Pancreas (tissue), 10 donors: ENCODE measurements around the gene ANGPTL2. TPM values are rescaled to one million over a fixed set of nuclear protein-coding genes. Genes with fewer than 3 reads are reported as not detected.

Experiments used
- ATAC-seq, 4 donors: fragments of 200-7000 bp; cut with Tn5 transposase; one replicate each; pipeline versions ENCODE4 v1.8.0 to v1.9.1; 2020; ENCODE audit warnings: mild to moderate bottlenecking in 4 of 4, moderate library complexity in 4 of 4
- DNase-seq, 6 donors: peaks; one replicate each; pipeline ENCODE4 v3.0.0-alpha.2; 2020
- FAIRE-seq: peaks from 2 replicates; lab custom pipeline; 2012; peaks lifted over from hg19 to GRCh38; lab: Jason Lieb, UNC
- H3K27ac ChIP-seq, 4 donors: fragments of 200-600 bp; sonication (generic); 1 replicate in 3 of 4; 2 replicates in 1 of 4; pipeline versions ENCODE4 v1.5.0 to v1.8.0; 2020
- H3K27me3 ChIP-seq, 4 donors: fragments of 200-600 bp; one replicate each; pipeline ENCODE4 v1.8.0; 2021
- H3K36me3 ChIP-seq, 3 donors: fragments of 200-600 bp; sonication (generic) in 1 of 3; one replicate each; pipeline versions ENCODE4 v1.5.0 to v1.8.0; 2020 to 2021
- H3K4me1 ChIP-seq, 3 donors: fragments of 200-600 bp; one replicate each; pipeline ENCODE4 v1.8.0; 2021
- H3K4me3 ChIP-seq, 4 donors: fragments of 200-600 bp; sonication (generic) in 2 of 4; one replicate each; pipeline versions ENCODE4 v1.5.0 to v1.8.0; 2020 to 2021
- H3K9me3 ChIP-seq, 4 donors: fragments of 200-600 bp; one replicate each; pipeline ENCODE4 v1.8.0; 2021
- CTCF ChIP-seq, 4 donors: fragments of 200-600 bp; sonication (generic) in 3 of 4; IDR thresholded peaks; one replicate each; pipeline versions ENCODE4 v1.5.0 to v1.8.0; 2021; ENCODE audit warnings: antibody characterized with exemption in 4 of 4
- WGBS, 2 donors: extraction: QIAGEN DNeasy Blood & Tissue Kit; methylation state at CpG; one replicate each; pipeline ENCODE4 v1.1.7; 2013; 5-methylcytosine and 5-hydroxymethylcytosine counted together
- intact Hi-C, 3 donors: fragments of 100-400 bp; cut with DNase I; formaldehyde crosslinking; loops; one replicate each; pipeline versions ENCODE4 v1.11.1 to v1.14.2; 2022
- polyA plus RNA-seq, 2 donors: library from polyadenylated mRNA; stranded (reverse); fragments of 200-250 nt; gene quantifications; one replicate each; pipeline ENCODE4 v1.2.3, GENCODE V29; 2013
- total RNA-seq, 6 donors: library from RNA; stranded (reverse); fragmentation: NEBNext Ultra II Directional in 4 of 6; extraction: Animal tissue kit (Norgen Biotek cat#: 25700) in 4 of 6; gene quantifications; one replicate each; pipeline versions ENCODE4 v1.2.1 to v1.2.4, GENCODE V29; 2021 to 2023
- donor health status: healthy with polysubstance abuse.
- donor health status: DM: no; HTN: no; CAD: no; lungs with moderate emphysema.
- donor health status: DM: no; HTN: no; CAD: no.
- donor health status: control.
- donor health status: control.
- donor health status: Bipolar disorder and iron deficiency.
- donor health status: DM: yes; HTN: yes; CAD: no.
- donor health status: DM: no; HTN: no; CAD: no.
- donor health status: DM: no; HTN: no; CAD: no.
- donor health status: DM: yes; HTN: yes; CAD: no.

The ANGPTL2 gene
- total and polyA plus RNA-seq, 8 donors, result 1.2 to 4.6 (median 2.3) TPM

DNA sequence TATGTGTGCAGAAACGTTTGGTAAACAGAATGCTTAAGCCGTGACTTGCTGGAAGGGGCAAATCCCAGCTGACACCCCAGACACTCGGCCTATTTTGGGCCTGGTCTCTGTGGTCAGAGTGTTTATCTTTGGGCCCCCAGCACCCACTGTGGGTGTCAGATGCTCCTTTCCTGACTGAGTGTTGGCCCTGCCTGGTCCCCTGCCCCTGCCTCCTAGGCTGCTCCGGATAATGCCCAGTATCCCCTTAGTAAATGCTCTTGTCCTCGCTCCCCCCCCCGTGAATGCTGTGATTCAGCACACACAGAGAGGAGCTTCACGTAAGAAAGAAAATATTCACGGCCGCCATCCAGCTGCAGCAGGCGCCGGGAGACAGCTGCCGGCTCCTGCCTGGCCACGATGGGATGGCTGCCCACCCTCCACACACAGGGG is 11.3 kb upstream of the ANGPTL2 start:
- no peak for TF ChIP-seq CTCF (IDR thresholded peaks at IDR 0.05)
- ATAC-seq (peak in 3 of 4 donors; percentile 31 to 41 (median 41)), DNase-seq (no peak), FAIRE-seq (no peak)
- H3K36me3 ChIP-seq, result no peaks in the 10 kb centered on the region
- H3K27me3 ChIP-seq, result no peaks in the 10 kb centered on the region
- H3K27ac ChIP-seq, result peak overlapping the region in 1 of 4 donors; percentile 10
- intact Hi-C loops, result no loop called here
- H3K9me3 ChIP-seq, result no peaks in the 10 kb centered on the region
- peaks cover 0 to 9% (median 0%) of the 10 kb centered on the region in 3 donors for H3K4me1 ChIP-seq
- no peak overlapping the region for H3K4me3 ChIP-seq
- WGBS, 2 donors, result 84 to 86% methylated on average over 13 of the region's 13 CpGs

DNA sequence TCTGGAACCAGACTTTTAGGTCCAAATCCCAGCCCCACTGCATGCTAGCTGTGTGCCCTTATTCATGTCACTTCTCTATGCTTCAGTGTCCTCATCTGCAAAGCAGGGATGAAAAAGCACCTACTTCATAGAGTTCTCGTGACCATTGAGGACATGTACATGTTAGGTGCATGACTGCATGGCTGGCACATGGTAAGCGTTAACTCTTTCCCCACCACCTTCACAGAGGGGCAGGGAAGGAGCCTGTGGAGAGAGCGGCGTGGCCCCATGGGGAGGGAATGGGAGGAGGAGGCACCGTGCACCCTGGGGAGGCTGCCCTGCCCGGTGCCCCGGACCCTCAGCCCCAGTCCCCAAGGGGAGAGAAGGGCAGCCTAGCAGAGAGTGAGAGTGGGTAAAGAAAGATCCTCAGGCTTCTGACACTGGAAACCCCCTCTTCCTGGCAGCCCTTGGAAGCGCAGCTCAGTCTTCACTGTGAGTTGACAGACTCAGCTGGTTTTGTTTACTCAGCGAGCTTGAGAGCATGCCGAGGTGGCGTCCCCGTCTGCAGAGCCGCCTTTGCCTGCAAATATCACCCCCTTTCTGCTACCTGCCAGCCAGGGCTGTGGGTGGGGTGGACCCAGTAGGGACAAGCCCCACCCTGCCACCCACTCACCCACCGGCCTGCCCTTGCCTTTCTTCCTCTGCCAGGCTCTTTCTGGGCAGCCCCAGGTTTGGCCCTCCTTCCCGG is 10.6 kb upstream of the ANGPTL2 start:
- intact Hi-C loops, result no loop called here
- no peaks in the 10 kb centered on the region for H3K36me3 ChIP-seq
- WGBS, 2 donors, result 80 to 88% methylated on average over 15 of the region's 15 CpGs
- peaks cover 0 to 9% (median 0%) of the 10 kb centered on the region in 3 donors for H3K4me1 ChIP-seq
- no peak overlapping the region for H3K4me3 ChIP-seq
- no peak for TF ChIP-seq CTCF (IDR thresholded peaks at IDR 0.05)
- no peaks in the 10 kb centered on the region for H3K9me3 ChIP-seq
- FAIRE-seq (no peak), ATAC-seq (peak in 3 of 4 donors; percentile 45 to 64 (median 61)), DNase-seq (no peak)
- H3K27ac ChIP-seq, result peak overlapping the region in 1 of 4 donors; percentile 10
- no peaks in the 10 kb centered on the region for H3K27me3 ChIP-seq

DNA sequence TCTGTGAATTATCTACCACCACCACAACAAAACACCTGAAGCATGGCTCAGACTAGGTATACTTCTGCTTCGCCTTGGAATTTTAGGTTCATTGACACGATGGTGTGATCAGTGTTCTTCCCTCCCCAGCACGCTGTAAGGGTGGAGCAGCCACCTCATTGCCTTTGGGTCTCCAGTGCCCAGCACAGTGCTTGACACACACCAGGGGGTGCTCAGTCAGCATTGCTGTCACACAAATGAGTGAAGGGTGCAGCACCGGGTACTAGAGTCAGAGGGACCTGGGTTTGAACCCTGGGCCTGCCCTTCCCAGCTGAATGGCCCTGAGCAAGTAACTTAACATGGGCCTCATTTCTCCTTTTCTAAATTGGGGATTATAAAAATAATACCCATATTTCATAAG is 9.9 kb upstream of the ANGPTL2 start:
- no peak for TF ChIP-seq CTCF (IDR thresholded peaks at IDR 0.05)
- no peak overlapping the region for H3K4me3 ChIP-seq
- ATAC-seq (no peak), FAIRE-seq (no peak), DNase-seq (no peak)
- H3K27me3 ChIP-seq, result no peaks in the 10 kb centered on the region
- no peak overlapping the region for H3K27ac ChIP-seq
- WGBS, 2 donors, result 96% methylated on average over 4 of the region's 4 CpGs
- intact Hi-C loops, result no loop called here
- no peaks in the 10 kb centered on the region for H3K9me3 ChIP-seq
- no peaks in the 10 kb centered on the region for H3K36me3 ChIP-seq
- peaks cover 0 to 9% (median 0%) of the 10 kb centered on the region in 3 donors for H3K4me1 ChIP-seq

GRCh38 chr9:127131871-127132270 is 9.4 kb upstream of the ANGPTL2 start:
- no peak overlapping the region for H3K4me3 ChIP-seq
- intact Hi-C loops, result no loop called here
- ATAC-seq (no peak), FAIRE-seq (no peak), DNase-seq (no peak)
- H3K36me3 ChIP-seq, result no peaks in the 10 kb centered on the region
- 89 to 92% methylated on average over 6 of the region's 6 CpGs for WGBS, 2 donors
- H3K4me1 ChIP-seq, result peaks cover 0 to 9% (median 0%) of the 10 kb centered on the region in 3 donors
- no peak for TF ChIP-seq CTCF (IDR thresholded peaks at IDR 0.05)
- H3K27me3 ChIP-seq, result no peaks in the 10 kb centered on the region
- H3K27ac ChIP-seq, result peak overlapping the region in 1 of 4 donors; percentile 37
- H3K9me3 ChIP-seq, result no peaks in the 10 kb centered on the region
